C4-2B (cell line): ENCODE data around the gene PAK2.
"Not testable (repeated sequence)": the region's sequence is repeated elsewhere in the genome, so short reads cannot be mapped to it uniquely, and the experiment has no call there.

Experiments used
- H3K27ac ChIP-seq: fragments of 450-650 bp; 2 replicates; pipeline ENCODE4 v1.5.1; 2017
- ZFX ChIP-seq: fragments of 450-650 bp; IDR thresholded peaks from 2 replicates; pipeline ENCODE4 v1.6.1; 2017
- TF ChIP-seq, protein P1 (sequence below): fragments of 450-650 bp; conservative IDR thresholded peaks from 2 replicates; pipeline ENCODE4 v1.5.1; 2017; ENCODE audit warnings: mild to moderate bottlenecking

Gene PAK2

DNA sequence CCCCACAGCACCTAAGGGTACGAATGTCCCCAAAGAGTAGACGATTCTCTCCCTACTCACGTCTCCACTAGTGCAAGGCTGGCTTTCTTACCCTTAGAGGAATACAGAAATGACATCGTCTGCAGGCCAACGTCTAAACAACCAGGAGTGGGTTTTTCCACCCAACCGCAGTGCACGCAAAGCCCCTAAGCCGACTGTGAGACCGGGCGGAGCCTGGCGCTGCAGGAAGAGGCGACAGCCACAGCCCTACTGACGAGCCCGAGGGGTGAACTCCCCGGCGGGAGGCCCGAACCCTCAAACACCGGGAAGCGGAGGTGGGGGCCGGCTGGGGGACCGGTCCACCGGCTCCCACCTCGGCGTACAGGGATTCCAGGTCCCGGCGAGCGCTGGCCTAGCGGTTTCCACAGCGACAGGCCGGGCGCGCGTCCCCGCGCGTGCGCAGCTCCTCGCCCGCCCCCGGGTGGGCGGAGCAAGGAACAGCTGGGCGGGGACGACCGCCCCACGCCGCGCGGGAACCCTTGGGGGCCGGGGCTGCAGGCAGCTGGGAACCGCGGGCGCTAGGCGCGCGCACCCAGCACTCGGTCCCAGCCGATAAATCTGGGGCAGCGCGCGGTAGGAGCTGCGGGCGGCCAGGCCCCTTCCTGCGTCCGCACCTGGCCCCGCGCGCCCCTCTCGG is 27.7 kb upstream of the PAK2 start, which contains the start of the genes CEP19 and PIGX:
TSS of gene CEP19 (minus strand) at position 413 of the 676 bp plus-strand sequence. CDS start 3,593 bp downstream, outside the sequence.
TSS of gene PIGX (plus strand) at position 540 of the 676 bp plus-strand sequence.
- no peak for TF ChIP-seq ZFX
- TF ChIP-seq, protein P1, sequence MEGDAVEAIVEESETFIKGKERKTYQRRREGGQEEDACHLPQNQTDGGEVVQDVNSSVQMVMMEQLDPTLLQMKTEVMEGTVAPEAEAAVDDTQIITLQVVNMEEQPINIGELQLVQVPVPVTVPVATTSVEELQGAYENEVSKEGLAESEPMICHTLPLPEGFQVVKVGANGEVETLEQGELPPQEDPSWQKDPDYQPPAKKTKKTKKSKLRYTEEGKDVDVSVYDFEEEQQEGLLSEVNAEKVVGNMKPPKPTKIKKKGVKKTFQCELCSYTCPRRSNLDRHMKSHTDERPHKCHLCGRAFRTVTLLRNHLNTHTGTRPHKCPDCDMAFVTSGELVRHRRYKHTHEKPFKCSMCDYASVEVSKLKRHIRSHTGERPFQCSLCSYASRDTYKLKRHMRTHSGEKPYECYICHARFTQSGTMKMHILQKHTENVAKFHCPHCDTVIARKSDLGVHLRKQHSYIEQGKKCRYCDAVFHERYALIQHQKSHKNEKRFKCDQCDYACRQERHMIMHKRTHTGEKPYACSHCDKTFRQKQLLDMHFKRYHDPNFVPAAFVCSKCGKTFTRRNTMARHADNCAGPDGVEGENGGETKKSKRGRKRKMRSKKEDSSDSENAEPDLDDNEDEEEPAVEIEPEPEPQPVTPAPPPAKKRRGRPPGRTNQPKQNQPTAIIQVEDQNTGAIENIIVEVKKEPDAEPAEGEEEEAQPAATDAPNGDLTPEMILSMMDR: no peak
- H3K27ac ChIP-seq: peak within 1 kb of the TSS; percentile 79

DNA sequence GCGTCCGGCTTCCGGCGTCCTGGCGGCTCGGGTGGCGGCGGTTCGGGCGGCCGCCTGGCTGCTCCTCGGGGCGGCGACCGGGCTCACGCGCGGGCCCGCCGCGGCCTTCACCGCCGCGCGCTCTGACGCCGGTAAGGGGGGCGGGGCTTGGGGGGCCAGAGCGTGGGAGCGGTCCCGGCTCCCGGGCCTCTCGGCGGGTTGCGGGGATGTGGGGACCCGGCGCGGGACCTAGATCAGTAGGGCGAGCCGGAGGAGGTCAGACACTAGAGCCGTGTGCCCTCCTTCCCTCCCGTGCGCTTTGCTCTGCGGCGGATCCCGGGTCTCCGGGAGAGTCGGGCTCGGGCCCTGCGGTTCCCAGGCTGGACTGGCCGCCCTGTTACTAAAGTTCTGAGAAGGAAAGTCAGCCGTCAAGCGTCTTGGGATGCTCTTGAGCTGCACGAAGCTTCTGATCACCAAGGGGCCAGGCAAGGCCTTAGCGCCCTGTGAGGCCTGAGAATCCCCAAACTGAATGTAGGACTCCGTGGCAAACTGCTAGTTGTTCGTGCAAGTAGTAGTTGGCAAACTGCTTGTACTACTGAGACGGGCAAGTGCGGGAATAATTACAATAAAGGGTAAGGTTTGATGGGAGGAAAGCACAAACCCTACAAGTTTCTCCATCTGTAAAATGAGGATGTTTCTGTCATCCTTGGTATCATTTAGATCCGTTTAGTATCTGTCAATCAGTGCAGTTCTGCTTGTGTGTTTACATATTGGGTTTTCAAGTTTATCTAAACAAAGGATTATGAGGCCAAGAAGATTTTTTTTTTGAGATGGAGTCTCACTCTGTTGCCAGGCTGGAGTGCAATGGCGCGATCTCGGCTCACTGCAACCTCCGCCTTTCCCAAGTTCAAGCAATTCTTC is 26.9 kb upstream of the PAK2 start:
- TF ChIP-seq, protein P1: no peak
- TF ChIP-seq ZFX: peak; percentile 98
- peak overlapping the region; percentile 79 for H3K27ac ChIP-seq

DNA sequence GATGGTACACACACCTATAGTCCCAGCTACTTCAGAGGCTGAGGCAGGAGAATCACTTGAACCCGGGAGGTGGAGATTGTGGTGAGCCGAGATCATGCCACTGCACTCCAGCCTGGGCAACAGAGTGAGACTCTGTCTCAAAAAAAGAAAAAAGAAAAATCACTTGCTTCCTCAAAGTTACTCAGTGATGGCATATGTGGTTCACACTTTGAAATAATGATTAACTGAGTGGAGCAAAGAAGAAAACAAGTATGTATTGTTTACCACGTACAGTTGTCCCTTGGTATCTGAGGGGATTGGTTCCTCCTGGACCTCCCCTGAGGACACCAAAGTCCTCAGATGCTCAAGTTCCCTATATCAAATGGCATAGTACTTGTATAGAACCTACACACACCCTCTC is 22.5 kb upstream of the PAK2 start:
- H3K27ac ChIP-seq: not testable (repeated sequence)

- H3K27ac ChIP-seq: no peak overlapping the region
- TF ChIP-seq, protein P1: no peak
- no peak for TF ChIP-seq ZFX
These were observed 18.6 kb upstream of the PAK2 start for GRCh38 chr3:196721097-196721496.

DNA sequence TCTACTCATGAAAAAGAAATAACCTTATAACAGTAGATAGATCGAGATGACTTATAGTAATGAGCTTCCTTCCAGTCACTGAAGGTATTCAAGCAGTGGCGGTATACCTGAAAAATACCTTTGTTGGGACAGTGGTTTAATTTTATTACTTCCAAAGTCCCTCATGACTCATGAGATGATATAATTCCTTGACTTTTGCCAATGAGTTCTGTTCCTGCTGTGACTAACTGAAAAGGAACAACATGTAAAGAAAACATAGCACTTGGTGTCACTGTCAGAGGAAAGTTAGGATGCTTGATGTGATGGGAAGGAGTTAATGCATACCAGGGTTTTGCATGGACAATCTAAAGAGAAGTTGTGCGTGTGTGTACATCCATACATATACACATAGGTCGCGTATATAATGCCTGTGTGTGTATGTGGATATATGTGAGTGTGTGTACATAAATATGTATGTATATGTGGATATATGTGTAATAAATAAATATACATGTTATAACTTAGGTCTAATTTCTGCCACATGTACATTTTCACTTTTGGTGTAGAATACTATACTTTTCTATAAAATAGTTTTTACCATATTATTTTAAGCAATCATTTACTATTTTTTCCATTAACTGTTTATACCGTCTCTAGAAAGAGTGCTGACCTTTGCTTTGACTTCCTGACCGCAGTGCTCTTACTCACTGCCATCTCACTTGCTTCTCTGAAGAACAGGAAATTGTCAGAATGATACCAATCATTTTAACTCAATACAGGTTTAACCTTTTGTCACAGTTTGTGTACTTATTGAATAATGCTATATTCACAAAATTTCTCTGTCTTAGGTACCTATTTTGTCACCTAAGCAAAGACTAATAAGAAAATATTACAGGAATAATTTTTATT is 12.6 kb upstream of the PAK2 start:
- no peak overlapping the region for H3K27ac ChIP-seq
- no peak for TF ChIP-seq ZFX
- TF ChIP-seq, protein P1: no peak

DNA sequence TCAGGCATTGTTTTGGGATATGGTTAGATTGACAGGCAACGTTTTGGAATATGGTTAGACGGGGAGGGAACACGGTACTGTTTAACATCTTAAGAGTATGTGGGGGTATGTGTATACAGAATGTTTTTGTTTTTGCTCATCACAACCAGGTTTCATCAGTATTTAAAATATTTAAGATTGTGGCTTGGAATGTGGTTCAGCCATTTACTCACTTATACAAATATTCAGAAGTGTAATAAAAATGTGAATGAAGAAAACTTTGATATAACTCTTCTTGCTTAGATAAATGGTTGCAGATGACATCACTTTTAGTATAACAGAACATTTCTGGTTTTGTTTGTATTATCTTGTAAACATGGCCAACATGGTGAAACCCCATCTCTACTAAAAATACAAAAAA is 3.9 kb upstream of the PAK2 start:
- TF ChIP-seq, protein P1: no peak
- TF ChIP-seq ZFX: no peak
- H3K27ac ChIP-seq: no peak overlapping the region

- no peak for TF ChIP-seq ZFX
- TF ChIP-seq, protein P1: no peak
- H3K27ac ChIP-seq: no peak overlapping the region
These were observed 2.8 kb upstream of the PAK2 start for GRCh38 chr3:196736670-196737374.
